Epidermal melanocyte (primary cell): ENCODE data around the gene MSH5.
A peak's percentile ranks its signal among the peaks of the same experiment; 100 is the strongest.
"Not testable (repeated sequence)": the region's sequence is repeated elsewhere in the genome, so short reads cannot be mapped to it uniquely, and the experiment has no call there.

Source experiments
- DNase-seq: peaks from one replicate; pipeline ENCODE4 v3.0.0; 2011; ENCODE audit warnings: low spot score; ENCODE audit not compliant: insufficient read length

Gene MSH5

GRCh38 chr6:31801031-31801927, 61.5 kb downstream of the MSH5 start:
- not testable (repeated sequence) for DNase-seq

- DNase-seq: no peak
Measured at GRCh38 chr6:31805939-31806469, 66.2 kb downstream of the MSH5 start.

- peak; percentile 94 for DNase-seq
Measured at GRCh38 chr6:31806470-31807272, 66.9 kb downstream of the MSH5 start, which contains the start of gene LSM2. Gene LSM2 (minus strand): TSS chr6:31806966. CDS start chr6:31806757, 209 bp downstream.

GRCh38 chr6:31808599-31808998, 68.8 kb downstream of the MSH5 start:
- DNase-seq: not testable (repeated sequence)

- no peak for DNase-seq
Measured at GRCh38 chr6:31811645-31812044, 71.8 kb downstream of the MSH5 start.
